DMS 273 (cell line): ENCODE results near the gene PRKAG2.
"Not testable (repeated sequence)": the region's sequence is repeated elsewhere in the genome, so short reads cannot be mapped to it uniquely, and the experiment has no call there.

Experiments
- DNase-seq: peaks from one replicate; lab custom pipeline; 2025; ENCODE audit not compliant: unreplicated experiment; lab: John Stamatoyannopoulos, UW

The PRKAG2 gene

DNA sequence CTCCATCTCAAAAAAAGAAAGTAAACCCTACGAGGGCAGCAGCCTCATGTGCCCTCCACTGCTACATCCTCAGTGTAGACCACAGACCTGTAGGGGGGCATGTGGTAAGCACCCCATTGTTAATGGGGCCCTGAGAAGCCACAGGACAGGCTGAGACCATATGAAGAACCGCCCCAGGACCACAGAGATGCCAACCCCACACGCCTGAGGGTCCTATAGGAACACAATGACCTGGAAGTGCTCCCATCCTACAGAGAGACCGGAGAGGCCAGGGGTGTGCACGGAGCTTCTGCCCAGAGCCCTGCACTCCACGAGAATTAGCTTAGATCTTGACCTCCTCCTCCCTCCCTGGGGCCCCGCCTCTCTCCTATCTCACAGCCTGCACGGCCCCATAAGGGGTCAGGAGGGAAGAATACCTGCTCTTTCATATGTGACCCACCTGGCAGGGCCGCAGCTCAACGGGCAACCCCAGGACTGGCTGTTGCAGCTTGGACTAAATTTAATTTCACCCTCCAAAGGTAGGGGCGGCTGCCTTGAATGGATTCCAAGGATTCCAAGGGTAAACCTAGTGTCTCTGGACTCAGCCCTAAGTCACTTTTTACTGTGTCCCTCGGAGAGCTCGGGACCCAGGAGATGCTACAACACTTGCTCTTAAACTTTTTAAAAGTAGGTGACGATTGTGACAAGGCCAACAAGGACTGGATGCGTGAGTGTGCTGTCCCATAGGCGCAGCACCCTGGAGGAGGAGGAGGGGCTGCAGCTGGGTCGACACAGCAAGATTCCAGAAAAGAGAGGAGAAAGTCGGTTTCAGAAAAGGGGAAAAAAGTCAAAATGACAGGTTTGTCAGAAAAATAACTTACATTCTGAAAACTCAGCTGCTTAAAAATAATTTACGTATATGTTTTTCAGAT lies 24.2 kb downstream of the PRKAG2 start:
- no peak for DNase-seq

DNA sequence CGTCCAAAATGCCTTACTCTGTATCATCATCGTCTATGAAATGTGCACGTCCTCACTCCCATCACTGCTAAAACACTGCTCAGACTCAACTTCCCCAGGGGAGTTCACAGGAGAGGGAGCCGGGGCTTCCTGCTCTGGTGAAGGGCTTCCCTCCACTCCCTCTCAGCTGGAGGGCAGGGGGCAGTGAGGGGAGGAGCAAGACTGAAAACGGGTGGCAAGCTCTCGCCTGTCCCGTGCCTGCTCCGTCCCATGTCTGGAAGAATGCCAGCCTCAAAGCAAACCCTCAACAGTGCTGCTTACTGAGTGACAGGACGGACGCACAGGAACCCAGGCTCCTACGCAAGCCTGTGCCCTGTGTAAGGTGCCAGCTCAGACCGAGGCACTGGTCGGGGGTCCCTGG lies 25.1 kb downstream of the PRKAG2 start:
- no peak for DNase-seq

- no peak for DNase-seq
Measured at GRCh38 chr7:151851145-151851751, 25.7 kb downstream of the PRKAG2 start.

- DNase-seq, result no peak
Measured at GRCh38 chr7:151850491-151851124, 26.3 kb downstream of the PRKAG2 start.

DNA sequence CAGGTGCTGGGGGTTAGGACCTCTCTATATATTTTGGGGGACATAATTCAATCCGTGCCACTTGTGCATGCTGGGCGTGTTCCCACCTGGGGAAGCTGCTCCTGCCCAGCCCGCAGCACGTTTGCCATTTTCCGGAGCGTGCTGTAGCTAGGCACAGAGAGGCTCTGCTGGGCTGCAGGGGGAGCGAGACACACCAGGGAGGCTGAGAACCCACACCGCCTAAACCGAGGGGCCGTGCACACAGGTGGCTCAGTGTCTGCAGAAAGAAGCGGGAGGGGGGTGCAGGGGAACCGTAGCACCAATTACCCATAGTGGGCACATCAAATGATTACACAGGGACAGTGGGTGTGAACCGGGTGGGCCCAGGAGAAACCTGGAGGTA lies 27.0 kb downstream of the PRKAG2 start:
- no peak for DNase-seq

GRCh38 chr7:151849008-151849878 lies 27.7 kb downstream of the PRKAG2 start:
- DNase-seq, result no peak

DNA sequence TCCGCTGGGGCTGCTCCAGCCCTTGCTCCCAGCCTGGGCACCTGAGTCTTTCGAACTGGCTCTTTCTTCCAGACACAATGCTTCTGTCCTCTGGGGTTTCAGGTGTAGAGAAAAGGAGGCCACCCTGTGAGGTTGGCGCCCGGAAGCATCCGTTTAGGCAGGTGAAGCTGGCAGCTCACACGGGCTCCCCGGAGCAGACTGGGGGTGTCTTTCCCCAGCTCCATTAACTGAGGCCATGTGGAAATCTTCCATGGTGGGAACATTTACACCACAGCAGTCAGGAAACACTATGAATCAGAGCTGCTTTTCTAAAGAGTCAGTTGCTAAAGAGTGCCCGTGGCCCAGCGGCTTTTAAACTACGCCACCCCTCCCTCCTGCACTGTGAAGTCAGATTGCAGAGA lies 29.2 kb downstream of the PRKAG2 start:
- no peak for DNase-seq

GRCh38 chr7:151847136-151847535 lies 29.8 kb downstream of the PRKAG2 start:
- DNase-seq, result no peak

DNA sequence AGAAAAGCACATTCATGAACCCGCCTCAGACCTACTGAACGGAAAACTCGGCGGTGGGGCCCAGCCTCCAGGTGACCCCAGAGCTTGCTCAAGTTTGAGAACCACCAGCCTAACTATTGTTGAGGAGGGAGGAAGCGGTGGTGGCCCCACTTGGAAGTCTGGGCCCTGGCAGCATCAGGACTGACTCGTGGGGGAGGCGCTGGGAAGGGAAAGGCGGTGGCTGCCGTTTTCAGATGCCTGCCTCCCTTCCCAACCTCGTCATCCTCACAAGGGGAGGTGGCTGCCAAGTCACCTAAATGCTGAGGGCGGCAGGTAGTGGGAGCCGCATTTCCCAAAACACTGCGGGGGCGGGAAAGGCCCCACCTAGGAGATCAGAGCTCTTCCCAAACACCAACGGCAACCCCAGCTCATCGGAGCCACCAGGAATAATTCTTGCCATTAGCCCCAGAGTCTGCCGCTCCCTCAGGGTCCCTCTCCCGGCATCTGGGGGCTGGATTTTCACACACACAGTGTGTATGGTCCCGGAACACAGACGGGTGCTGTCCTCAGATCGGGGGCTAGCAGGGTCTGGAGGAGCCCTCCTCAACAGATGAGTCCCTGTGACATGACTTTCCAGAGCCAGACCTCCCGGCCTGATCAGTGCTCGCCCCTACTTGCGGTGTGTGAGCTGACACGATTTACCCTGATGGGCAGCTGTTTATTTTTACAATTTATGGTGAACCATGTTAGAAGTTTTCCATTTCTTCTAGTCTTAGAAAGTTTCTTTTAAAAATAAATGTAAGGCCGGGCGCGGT lies 31.3 kb downstream of the PRKAG2 start:
- DNase-seq, result no peak

DNA sequence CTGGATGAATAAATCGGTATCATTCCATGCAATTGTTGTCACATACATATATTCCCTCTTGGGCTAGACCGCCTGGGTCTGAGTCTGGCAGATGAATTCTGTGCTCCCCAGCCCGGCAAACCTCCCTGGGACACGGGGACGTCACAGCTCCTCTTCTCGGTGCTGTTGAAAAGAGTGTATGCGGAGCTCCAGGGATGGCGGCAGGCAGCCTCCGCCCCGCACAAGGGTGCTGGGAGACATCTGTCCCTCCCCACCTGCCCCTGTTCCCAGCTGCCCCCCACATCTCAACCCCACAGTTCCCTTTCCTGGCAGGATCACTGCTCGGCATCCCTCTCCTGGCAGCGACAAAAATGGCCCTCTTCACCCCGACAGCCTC lies 32.1 kb downstream of the PRKAG2 start:
- no peak for DNase-seq

- DNase-seq, result no peak
Measured at GRCh38 chr7:151844071-151844824, 32.7 kb downstream of the PRKAG2 start.

GRCh38 chr7:151843181-151843580 lies 33.7 kb downstream of the PRKAG2 start:
- DNase-seq, result no peak

GRCh38 chr7:151841395-151842051 lies 35.4 kb downstream of the PRKAG2 start:
- DNase-seq, result not testable (repeated sequence)

- no peak for DNase-seq
Measured at GRCh38 chr7:151840088-151840910, 36.6 kb downstream of the PRKAG2 start.

DNA sequence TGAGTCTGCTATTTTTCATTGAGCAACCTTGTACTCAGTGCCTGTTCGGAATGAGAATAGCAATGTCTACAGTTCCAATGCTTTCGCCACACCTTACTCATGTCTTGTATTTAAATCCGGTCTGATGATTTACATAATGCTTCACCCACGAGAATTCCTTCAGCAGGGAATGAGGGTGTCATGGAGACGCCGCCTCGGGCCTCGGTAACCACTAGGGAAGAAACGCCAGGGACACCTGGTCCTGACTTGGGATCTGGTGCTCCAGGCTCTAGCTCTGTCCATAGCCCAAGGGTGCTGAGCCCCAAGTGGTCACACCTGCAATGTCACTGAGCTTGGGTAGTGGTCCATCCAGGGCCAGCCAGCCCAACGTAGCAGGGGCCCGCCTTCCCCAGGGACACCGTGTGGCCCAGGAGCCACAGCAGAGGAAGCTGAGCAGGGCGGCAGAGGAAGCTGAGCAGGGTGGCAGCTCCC lies 37.4 kb downstream of the PRKAG2 start:
- no peak for DNase-seq

- DNase-seq, result no peak
Measured at GRCh38 chr7:151838861-151839381, 38.0 kb downstream of the PRKAG2 start.

- DNase-seq, result no peak
Measured at GRCh38 chr7:151838072-151838471, 38.8 kb downstream of the PRKAG2 start.
